IMR-90 (cell line): ENCODE measurements around the gene CHN1. TPM values are rescaled to one million over a fixed set of nuclear protein-coding genes. Genes with fewer than 3 reads are reported as not detected.

Source experiments
- ATAC-seq: fragments of 200-7000 bp; cut with Tn5 transposase; 2 replicates; pipeline ENCODE4 v1.9.1; 2020; ENCODE audit warnings: low read depth, mild to moderate bottlenecking, moderate library complexity
- BruUV-seq: library from RNA; stranded (reverse); fragments of 400-500 nt; replicated peaks from 2 replicates; lab custom pipeline; 2021; lab: Mats Ljungman, UMichigan
- CTCF ChIA-PET: fragments of 300-600 bp; formaldehyde crosslinking; extraction: SDS; loops from one replicate; lab custom pipeline; 2021; ENCODE audit warnings: antibody characterized with exemption; lab: Yijun Ruan, JAX
- POLR2A ChIA-PET: fragments of 300-600 bp; sonication (Branson Sonifier 250); formaldehyde crosslinking; loops from one replicate; lab custom pipeline; 2022; ENCODE audit warnings: antibody characterized with exemption; ENCODE audit not compliant: unreplicated experiment; lab: Charles Lee
- DNase-seq: peaks from one replicate; pipeline ENCODE4 v3.0.0; 2013
- H2AFZ ChIP-seq: replicated peaks from 2 replicates; pipeline ENCODE3; 2013; ENCODE audit warnings: low read length, mild to moderate bottlenecking; ENCODE audit not compliant: poor library complexity
- H2AK5ac ChIP-seq: 2 replicates; pipeline ENCODE4 v1.6.1; 2013; ENCODE audit warnings: low read depth, low read length, inconsistent platforms
- H2AK9ac ChIP-seq: replicated peaks from 2 replicates; pipeline ENCODE3; 2013; ENCODE audit warnings: mild to moderate bottlenecking, low read depth, low read length, moderate library complexity; ENCODE audit not compliant: poor library complexity
- H2BK120ac ChIP-seq: 2 replicates; pipeline ENCODE4 v1.6.1; 2013; ENCODE audit warnings: low read depth, low read length, inconsistent platforms
- H2BK15ac ChIP-seq: 3 replicates; pipeline ENCODE4 v1.6.1; 2013; ENCODE audit warnings: low read depth, low read length, inconsistent platforms
- H2BK20ac ChIP-seq: 2 replicates; pipeline ENCODE4 v1.6.1; 2013; ENCODE audit warnings: low read depth, mild to moderate bottlenecking, inconsistent platforms, low read length, moderate library complexity
- H2BK5ac ChIP-seq: 2 replicates; pipeline ENCODE4 v1.6.1; 2013; ENCODE audit warnings: mild to moderate bottlenecking, low read depth, low read length, inconsistent platforms; ENCODE audit not compliant: poor library complexity, severe bottlenecking
- H3K14ac ChIP-seq: replicated peaks from 2 replicates; pipeline ENCODE4 v1.6.1; 2013; ENCODE audit warnings: low read depth, low read length, inconsistent platforms
- H3K18ac ChIP-seq: 2 replicates; pipeline ENCODE4 v1.6.1; 2013; ENCODE audit warnings: low read depth, low read length, control low read depth
- H3K23ac ChIP-seq: 2 replicates; pipeline ENCODE4 v1.6.1; 2013; ENCODE audit warnings: low read depth, low read length, inconsistent platforms
- H3K27ac ChIP-seq: 2 replicates; pipeline ENCODE4 v1.5.1; 2013; ENCODE audit warnings: mild to moderate bottlenecking, control low read depth, low read length; ENCODE audit not compliant: insufficient read depth
- H3K27me3 ChIP-seq: 2 replicates; pipeline ENCODE4 v1.6.1; 2013; ENCODE audit warnings: low read length; ENCODE audit not compliant: control insufficient read depth, insufficient read depth
- H3K36me3 ChIP-seq: 2 replicates; pipeline ENCODE4 v1.6.1; 2013; ENCODE audit warnings: low read length, mixed read lengths; ENCODE audit not compliant: control insufficient read depth, insufficient read depth
- H3K4ac ChIP-seq: 2 replicates; pipeline ENCODE4 v1.6.1; 2013; ENCODE audit warnings: low read depth, low read length, inconsistent platforms
- H3K4me1 ChIP-seq: 2 replicates; pipeline ENCODE4 v1.6.1; 2013; ENCODE audit warnings: low read length, mixed read lengths; ENCODE audit not compliant: control insufficient read depth, insufficient read depth
- H3K4me2 ChIP-seq: 2 replicates; pipeline ENCODE4 v1.6.1; 2013; ENCODE audit warnings: low read depth, mild to moderate bottlenecking, control low read depth, low read length, moderate library complexity
- H3K4me3 ChIP-seq: 2 replicates; pipeline ENCODE4 v1.5.1; 2013; ENCODE audit warnings: low read depth, mild to moderate bottlenecking, control low read depth, low read length, moderate library complexity; ENCODE audit not compliant: insufficient read depth
- H3K56ac ChIP-seq: 2 replicates; pipeline ENCODE4 v1.6.1; 2013; ENCODE audit warnings: low read length, inconsistent platforms; ENCODE audit not compliant: insufficient read depth; ENCODE audit errors: extremely low read depth
- H3K79me1 ChIP-seq, 2 experiments: 2 replicates each; pipeline ENCODE4 v1.6.1; 2013; ENCODE audit warnings: low read length in 2 of 2, inconsistent platforms in 1 of 2, low read depth in 1 of 2
- H3K9ac ChIP-seq: 2 replicates; pipeline ENCODE4 v1.6.1; 2013; ENCODE audit warnings: low read depth, low read length, control low read depth
- H3K9me1 ChIP-seq: 2 replicates; pipeline ENCODE4 v1.6.1; 2013; ENCODE audit warnings: low read length, inconsistent platforms; ENCODE audit not compliant: insufficient read depth
- H3K9me3 ChIP-seq: 2 replicates; pipeline ENCODE4 v1.6.1; 2013; ENCODE audit warnings: low read length; ENCODE audit not compliant: control insufficient read depth, insufficient read depth
- H4K20me1 ChIP-seq: 2 replicates; pipeline ENCODE4 v1.6.1; 2013; ENCODE audit warnings: low read length, inconsistent platforms; ENCODE audit not compliant: insufficient read depth
- H4K5ac ChIP-seq: 2 replicates; pipeline ENCODE4 v1.6.1; 2013; ENCODE audit warnings: mild to moderate bottlenecking, low read depth, low read length, control low read depth
- H4K8ac ChIP-seq, 2 experiments: 2 replicates each; pipeline ENCODE4 v1.6.1; 2013; ENCODE audit warnings: low read depth in 2 of 2, low read length in 2 of 2, control low read depth in 1 of 2, inconsistent platforms in 1 of 2
- H4K91ac ChIP-seq: 2 replicates; pipeline ENCODE4 v1.6.1; 2013; ENCODE audit warnings: low read depth, low read length, inconsistent platforms; ENCODE audit not compliant: insufficient read depth
- BHLHE40 ChIP-seq: fragments of 150-350 bp; IDR thresholded peaks from 2 replicates; pipeline ENCODE4 v1.6.1; 2016; ENCODE audit warnings: mild to moderate bottlenecking, low read depth, low read length
- CEBPB ChIP-seq: IDR thresholded peaks from 2 replicates; pipeline ENCODE4 v1.6.1; 2012; ENCODE audit warnings: low read depth, low read length, improper control_type of control experiment
- CHD1 ChIP-seq: IDR thresholded peaks from 2 replicates; pipeline ENCODE4 v1.6.1; 2012; ENCODE audit warnings: low read depth, low read length, improper control_type of control experiment
- CTCF ChIP-seq: conservative IDR thresholded peaks from 2 replicates; pipeline ENCODE4 v1.5.1; 2012; ENCODE audit warnings: mild to moderate bottlenecking, low read depth, low read length, improper control_type of control experiment
- ELK1 ChIP-seq: fragments of 150-350 bp; IDR thresholded peaks from 2 replicates; pipeline ENCODE4 v1.6.1; 2016; ENCODE audit warnings: low read depth, mild to moderate bottlenecking, low read length, moderate library complexity, borderline replicate concordance
- MAFK ChIP-seq: IDR thresholded peaks from 2 replicates; pipeline ENCODE4 v1.6.1; 2012; ENCODE audit warnings: low read depth, low read length, improper control_type of control experiment
- MAZ ChIP-seq: IDR thresholded peaks from 2 replicates; pipeline ENCODE4 v1.6.1; 2012; ENCODE audit warnings: low read depth, mild to moderate bottlenecking, low read length, improper control_type of control experiment, moderate library complexity, borderline replicate concordance
- MXI1 ChIP-seq: IDR thresholded peaks from 2 replicates; pipeline ENCODE4 v1.6.1; 2012; ENCODE audit warnings: low read depth, mild to moderate bottlenecking, low read length, moderate library complexity, borderline replicate concordance
- NFE2L2 ChIP-seq: fragments of 150-350 bp; IDR thresholded peaks from 2 replicates; pipeline ENCODE4 v1.6.1; 2016; ENCODE audit warnings: low read depth, mild to moderate bottlenecking, low read length
- POLR2A ChIP-seq: IDR thresholded peaks from 2 replicates; pipeline ENCODE4 v1.6.1; 2012; ENCODE audit warnings: mild to moderate bottlenecking, low read depth, low read length
- RCOR1 ChIP-seq: IDR thresholded peaks from 2 replicates; pipeline ENCODE4 v1.6.1; 2012; ENCODE audit warnings: mild to moderate bottlenecking, low read length, improper control_type of control experiment; ENCODE audit not compliant: insufficient replicate concordance
- RFX5 ChIP-seq: IDR thresholded peaks from 2 replicates; pipeline ENCODE4 v1.8.0; 2012; ENCODE audit warnings: low read depth, mild to moderate bottlenecking, low read length, moderate library complexity
- USF2 ChIP-seq: fragments of 150-350 bp; IDR thresholded peaks from 2 replicates; pipeline ENCODE4 v1.6.1; 2017; ENCODE audit warnings: mild to moderate bottlenecking, antibody characterized with exemption, low read length, low read depth
- WGBS, 2 experiments: methylation state at CpG; one replicate each; pipeline versions ENCODE4 v1.1.5 to v1.1.7; 2013; ENCODE audit warnings: missing lambda C conversion rate in 2 of 2; ENCODE audit not compliant: insufficient read length in 1 of 2; ENCODE audit errors: extremely low coverage in 2 of 2; 5-methylcytosine and 5-hydroxymethylcytosine counted together
- dilution Hi-C: fragments of 300-500 bp; cut with HindIII; formaldehyde crosslinking; loops from one replicate; pipeline ENCODE4 v1.14.3; 2018; ENCODE audit warnings: low sequenced_read_pairs; ENCODE audit not compliant: unreplicated experiment
- in situ Hi-C: fragments of 300-500 bp; cut with MboI; formaldehyde crosslinking; loops from 3 replicates; pipeline ENCODE4 v1.14.3; 2019; ENCODE audit warnings: low sequenced_read_pairs, inconsistent platforms, mixed read lengths
- intact Hi-C: fragments of 100-400 bp; cut with micrococcal nuclease; formaldehyde crosslinking; loops from 2 replicates; pipeline ENCODE4 v1.10.0; 2022
- polyA plus RNA-seq, 3 experiments: library from polyadenylated mRNA; depleted of rRNA; stranded (reverse); fragments of >200 nt; gene quantifications; 2 replicates each; pipeline ENCODE4 v1.2.3, GENCODE V29; 2012; ENCODE audit warnings: low replicate concordance in 1 of 3
- total RNA-seq: library from RNA; depleted of rRNA; stranded (reverse); fragments of >200 nt; gene quantifications from 2 replicates; pipeline ENCODE4 v1.2.3, GENCODE V29; 2012

The CHN1 gene
- total and polyA plus RNA-seq, 2 of the 4 experiments (the other 2 are of a cell fraction): 58.4 to 66.9 TPM

GRCh38 chr2:175027755-175028154 lies 22.6 kb upstream of the CHN1 start:
- no peak overlapping the region; the same call in 1 of the 2 replicates for H2BK20ac ChIP-seq
- no peak overlapping the region for H2BK15ac ChIP-seq
- in situ Hi-C loops: loop anchor here (25.0 kb wide), 2 partner anchors 235 to 1060 kb away; partner anchors contain the start of genes EVX2, HOXD12 and HOXD13

More at GRCh38 chr2:175027755-175028154, 22.6 kb upstream of the CHN1 start:
- Histone ChIP-seq H3K56ac (no peak overlapping the region), H3K4me2 (no peak overlapping the region), H3K9ac (no peak overlapping the region), H3K4me1 (peaks cover 2% of the 10 kb centered on the region; the same call in 1 of the 2 replicates), H2AK5ac (no peak overlapping the region), H3K9me3 (no peaks in the 10 kb centered on the region), H3K27me3 (no peaks in the 10 kb centered on the region), H4K91ac (no peak overlapping the region), H4K20me1 (no peaks in the 10 kb centered on the region), H4K8ac (no peak overlapping the region), H2AK9ac (no peak overlapping the region), H2AFZ (no peak overlapping the region), H3K18ac (no peak overlapping the region), H2BK5ac (no peak overlapping the region), H3K79me1 (no peaks in the 10 kb centered on the region), H3K27ac (no peak overlapping the region), H2BK120ac (no peak overlapping the region), H3K36me3 (no peaks in the 10 kb centered on the region), H4K5ac (no peak overlapping the region), H3K9me1 (0 out of 2 replicates have a peak, but pooled peaks cover 3% of the 10 kb centered on the region), H3K23ac (no peak overlapping the region), H3K4ac (no peak overlapping the region), H3K4me3 (no peak overlapping the region), H3K14ac (no peak overlapping the region)
- ATAC-seq (no peak), DNase-seq (no peak)
- BruUV-seq: no TSS peak
- intact Hi-C loops (no loop called here), dilution Hi-C loops (no loop called here)
- POLR2A ChIA-PET: no interaction called here
- CTCF ChIA-PET: no interaction called here
- 80% methylated on average over 1 of the region's 3 CpGs; no CpG with 5 or more reads in 1 of the 2 experiments for WGBS, 2 experiments
- no peak for TF ChIP-seq MXI1
- TF ChIP-seq RCOR1: no peak
- TF ChIP-seq ELK1: no peak
- TF ChIP-seq CHD1: no peak
- no peak for TF ChIP-seq CTCF
- TF ChIP-seq MAZ: no peak
- no peak for TF ChIP-seq BHLHE40
- TF ChIP-seq MAFK: no peak
- no peak for TF ChIP-seq CEBPB
- no peak for TF ChIP-seq POLR2A
- no peak for TF ChIP-seq USF2
- TF ChIP-seq NFE2L2: no peak
- no peak for TF ChIP-seq RFX5
